Lung (tissue), 12 donors: ENCODE measurements around the gene SLC5A6. TPM values are rescaled to one million over a fixed set of nuclear protein-coding genes. Genes with fewer than 3 reads are reported as not detected.

Experiments
- ATAC-seq: fragments of 200-7000 bp; cut with Tn5 transposase; one replicate; pipeline ENCODE4 v1.9.1; 2020; ENCODE audit warnings: moderate number of reproducible peaks; ENCODE audit not compliant: insufficient read depth, low FRiP score
- DNase-seq, 3 donors: peaks; one replicate each; pipeline ENCODE4 v3.0.0-alpha.2; 2013 to 2017
- H3K27ac ChIP-seq, 2 donors: one replicate each; pipeline ENCODE4 v1.5.1; 2013; ENCODE audit warnings: mild to moderate bottlenecking in 2 of 2, moderate library complexity in 2 of 2, control low read depth in 1 of 2, inconsistent platforms in 1 of 2, low read depth in 1 of 2, low read length in 1 of 2
- H3K27me3 ChIP-seq, 3 donors: one replicate each; pipeline ENCODE4 v1.5.1; 2013; ENCODE audit warnings: low read length in 2 of 3; ENCODE audit not compliant: control insufficient read depth in 3 of 3, insufficient read depth in 3 of 3
- H3K36me3 ChIP-seq, 4 donors: one replicate each; pipeline ENCODE4 v1.5.1; 2013; ENCODE audit warnings: low read length in 4 of 4, mild to moderate bottlenecking in 1 of 4, moderate library complexity in 1 of 4; ENCODE audit not compliant: control insufficient read depth in 4 of 4, insufficient read depth in 4 of 4
- H3K4me1 ChIP-seq, 5 donors: one replicate each; pipeline ENCODE4 v1.5.1; 2013; ENCODE audit warnings: low read length in 5 of 5, mild to moderate bottlenecking in 2 of 5, moderate library complexity in 1 of 5; ENCODE audit not compliant: control insufficient read depth in 5 of 5, insufficient read depth in 5 of 5
- H3K4me3 ChIP-seq: one replicate; pipeline ENCODE4 v1.5.1; 2013; ENCODE audit warnings: mild to moderate bottlenecking, control low read depth, moderate library complexity
- H3K9ac ChIP-seq, 2 donors: one replicate each; pipeline ENCODE4 v1.5.1; 2013; ENCODE audit warnings: low read length in 2 of 2, control low read depth in 1 of 2; ENCODE audit not compliant: insufficient read depth in 1 of 2
- H3K9me3 ChIP-seq, 4 donors: one replicate each; pipeline ENCODE4 v1.5.1; 2013; ENCODE audit warnings: low read length in 3 of 4, mild to moderate bottlenecking in 1 of 4, moderate library complexity in 1 of 4; ENCODE audit not compliant: control insufficient read depth in 4 of 4, insufficient read depth in 3 of 4
- WGBS, 2 donors: extraction: QIAGEN DNeasy Blood & Tissue Kit; methylation state at CpG; one replicate each; pipeline ENCODE4 v1.1.7; 2013; 5-methylcytosine and 5-hydroxymethylcytosine counted together
- polyA plus RNA-seq, 2 donors: library from polyadenylated mRNA; stranded (reverse); fragments of 200-250 nt; gene quantifications; one replicate each; pipeline ENCODE4 v1.2.1, GENCODE V29; 2013
- total RNA-seq, 2 donors: library from RNA; depleted of rRNA in 1 of 2; stranded (reverse); fragments of >200 nt in 1 of 2; gene quantifications; one replicate each; pipeline ENCODE4 v1.2.1, GENCODE V29; 2014 to 2021
- TF ChIP-seq, protein P1 (sequence below): IDR thresholded peaks from 2 replicates; pipeline ENCODE4 v1.5.1; 2012; ENCODE audit warnings: mild to moderate bottlenecking; ENCODE audit errors: control extremely low read depth, extremely low read depth
- donor health status: control.
- donor health status: control.
- donor health status: Bipolar disorder and iron deficiency.
- donor health status: healthy.
- donor health status: DM: yes; HTN: yes; CAD: no.

The SLC5A6 gene
- total and polyA plus RNA-seq, 4 donors, result 12.1 to 33.1 (median 23.9) TPM

DNA sequence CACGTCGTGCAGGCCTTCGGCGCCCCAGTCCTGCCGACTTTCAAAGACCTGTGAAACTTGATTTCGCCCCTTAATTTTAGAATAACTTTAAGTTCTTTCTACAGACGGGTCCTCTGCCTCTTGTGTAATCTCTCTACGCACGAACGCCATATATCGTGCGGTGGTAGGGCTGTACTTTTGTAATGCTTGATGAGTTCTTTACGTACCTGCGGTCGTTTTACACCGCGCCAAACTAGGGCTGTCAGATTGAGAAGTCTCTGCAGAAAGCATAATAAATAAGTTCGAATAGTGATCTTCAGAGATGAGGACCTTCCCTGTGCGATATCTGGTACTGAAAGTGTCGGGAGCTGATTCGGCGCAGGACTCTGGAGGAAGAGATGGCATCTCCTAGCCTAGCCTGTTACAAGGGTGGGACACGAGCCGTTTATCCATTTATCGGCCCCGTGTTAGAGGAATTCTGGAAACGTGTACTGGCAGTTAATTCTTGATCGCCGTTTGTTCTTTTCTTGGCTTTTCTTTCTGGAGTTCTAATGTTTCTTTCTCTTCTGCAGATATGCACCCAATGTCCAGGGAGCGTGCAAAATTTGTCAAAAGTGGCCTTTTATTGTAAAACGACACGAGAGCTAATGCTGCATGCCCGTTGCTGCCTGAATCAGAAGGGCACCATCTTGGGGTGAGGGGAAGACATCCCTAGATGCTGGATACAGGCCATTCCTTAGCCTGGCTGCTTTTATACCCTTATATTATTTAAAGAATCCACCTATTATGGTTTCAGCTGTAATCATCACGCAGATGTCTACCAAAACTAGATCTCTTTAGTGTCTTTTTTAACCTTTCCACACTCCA, 781 bp upstream of the SLC5A6 start:
- peak; percentile 2 for ATAC-seq
- Histone ChIP-seq H3K9me3 (no peaks in the 10 kb centered on the region), H3K27ac (peak overlapping the region; percentile 99 to 100), H3K9ac (peak overlapping the region; percentile 91 to 95), H3K27me3 (no peaks in the 10 kb centered on the region), H3K36me3 (peaks cover 0 to 14% (median 5%) of the 10 kb centered on the region in 4 donors), H3K4me3 (peak overlapping the region; percentile 84), H3K4me1 (peaks cover 0 to 19% (median 3%) of the 10 kb centered on the region in 5 donors)
- peak in 1 of 3 donors; percentile 13 for DNase-seq
- WGBS, 2 donors, result 9 to 10% methylated on average over 34 of the region's 34 CpGs
- TF ChIP-seq, protein P1, sequence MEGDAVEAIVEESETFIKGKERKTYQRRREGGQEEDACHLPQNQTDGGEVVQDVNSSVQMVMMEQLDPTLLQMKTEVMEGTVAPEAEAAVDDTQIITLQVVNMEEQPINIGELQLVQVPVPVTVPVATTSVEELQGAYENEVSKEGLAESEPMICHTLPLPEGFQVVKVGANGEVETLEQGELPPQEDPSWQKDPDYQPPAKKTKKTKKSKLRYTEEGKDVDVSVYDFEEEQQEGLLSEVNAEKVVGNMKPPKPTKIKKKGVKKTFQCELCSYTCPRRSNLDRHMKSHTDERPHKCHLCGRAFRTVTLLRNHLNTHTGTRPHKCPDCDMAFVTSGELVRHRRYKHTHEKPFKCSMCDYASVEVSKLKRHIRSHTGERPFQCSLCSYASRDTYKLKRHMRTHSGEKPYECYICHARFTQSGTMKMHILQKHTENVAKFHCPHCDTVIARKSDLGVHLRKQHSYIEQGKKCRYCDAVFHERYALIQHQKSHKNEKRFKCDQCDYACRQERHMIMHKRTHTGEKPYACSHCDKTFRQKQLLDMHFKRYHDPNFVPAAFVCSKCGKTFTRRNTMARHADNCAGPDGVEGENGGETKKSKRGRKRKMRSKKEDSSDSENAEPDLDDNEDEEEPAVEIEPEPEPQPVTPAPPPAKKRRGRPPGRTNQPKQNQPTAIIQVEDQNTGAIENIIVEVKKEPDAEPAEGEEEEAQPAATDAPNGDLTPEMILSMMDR, result no peak

DNA sequence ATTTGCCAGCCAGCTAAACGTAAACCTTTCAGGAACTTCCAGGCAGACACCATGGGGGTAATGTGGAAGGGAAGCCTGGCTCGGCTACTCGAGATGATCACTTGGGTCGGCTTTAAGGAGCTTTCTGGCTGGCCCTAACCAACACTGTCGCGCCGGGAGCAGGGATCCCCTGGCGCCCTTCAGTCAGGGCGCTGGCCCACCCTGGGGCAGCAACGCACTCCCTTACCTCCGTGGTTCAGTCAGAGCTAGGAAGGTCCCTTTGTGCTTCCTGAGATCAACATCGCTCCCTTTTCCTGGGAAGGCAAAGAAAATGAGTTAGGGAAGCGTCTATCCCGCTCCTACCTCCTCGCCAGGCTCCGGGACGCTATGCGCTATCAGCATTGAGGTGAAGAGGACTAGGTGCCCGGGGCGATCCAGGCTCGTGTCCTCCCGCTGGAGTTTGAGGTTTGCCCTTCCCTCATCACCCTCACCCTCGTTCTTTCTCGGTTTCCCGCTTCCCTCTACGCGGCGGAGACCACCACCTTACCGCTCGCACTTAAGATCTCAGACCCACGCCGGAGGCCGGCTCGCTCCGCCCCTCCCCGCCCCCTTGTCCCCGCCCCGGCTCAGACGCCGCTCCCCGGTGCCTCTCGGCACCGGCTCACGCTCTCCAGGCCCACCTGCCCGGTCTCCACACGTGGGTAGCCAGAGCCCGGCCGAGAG, 676 bp downstream of the SLC5A6 start:
- WGBS, 2 donors, result 4% methylated on average over 48 of the region's 48 CpGs
- H3K4me3 ChIP-seq, result peak overlapping the region; percentile 74
- peaks cover 0 to 14% (median 2%) of the 10 kb centered on the region in 5 donors for H3K4me1 ChIP-seq
- H3K27me3 ChIP-seq, result no peaks in the 10 kb centered on the region
- peak overlapping the region; percentile 43 to 82 for H3K9ac ChIP-seq
- DNase-seq, result no peak
- peak overlapping the region; percentile 24 to 68 for H3K27ac ChIP-seq
- peaks cover 3 to 26% (median 10%) of the 10 kb centered on the region in 4 donors for H3K36me3 ChIP-seq
- ATAC-seq, result no peak
- TF ChIP-seq, protein P1, result no peak
- no peaks in the 10 kb centered on the region for H3K9me3 ChIP-seq

DNA sequence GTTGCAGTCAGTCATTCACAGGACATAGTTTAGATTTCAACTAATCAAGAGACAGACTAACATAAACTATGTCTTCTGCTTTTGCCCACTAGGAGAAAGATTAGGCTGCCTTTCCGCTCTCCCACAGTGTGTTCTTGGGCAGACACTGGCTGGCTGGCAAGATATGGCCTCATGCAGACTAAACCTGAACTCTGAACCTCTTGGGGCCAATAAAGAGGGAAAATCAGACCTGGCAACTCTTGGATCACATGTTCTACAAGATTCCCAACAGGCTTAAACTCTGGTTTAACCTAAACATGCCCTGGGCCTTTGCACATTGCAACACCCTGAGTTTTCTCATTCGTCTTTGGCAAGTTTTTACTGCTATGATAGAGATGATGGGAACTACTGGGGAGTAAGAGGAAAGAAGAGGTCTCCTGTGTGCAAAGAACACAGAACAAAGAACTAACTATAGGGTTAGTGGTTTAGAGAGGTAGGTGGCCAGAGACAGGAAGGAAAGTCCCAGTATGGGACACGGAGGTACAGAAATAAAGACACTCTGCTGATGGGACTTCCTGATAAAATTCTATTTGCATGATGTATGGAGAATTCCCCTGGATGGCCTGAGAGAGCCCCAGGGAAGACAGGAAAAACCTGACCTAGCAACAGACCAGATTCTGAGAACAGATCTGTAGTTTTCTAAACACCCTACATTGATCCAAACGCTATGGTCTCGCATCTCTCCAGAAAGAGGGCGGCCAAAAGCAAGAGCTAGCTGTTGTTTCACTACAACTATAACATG, 2.3 kb downstream of the SLC5A6 start:
- H3K9me3 ChIP-seq, result no peaks in the 10 kb centered on the region
- no peak overlapping the region for H3K4me3 ChIP-seq
- H3K36me3 ChIP-seq, result peaks cover 3 to 35% (median 16%) of the 10 kb centered on the region in 4 donors
- H3K27me3 ChIP-seq, result no peaks in the 10 kb centered on the region
- no peak overlapping the region for H3K9ac ChIP-seq
- H3K4me1 ChIP-seq, result peaks cover 0 to 14% (median 2%) of the 10 kb centered on the region in 5 donors
- WGBS, 2 donors, result 78 to 90% methylated on average over 6 of the region's 6 CpGs
- TF ChIP-seq, protein P1, result no peak
- no peak for DNase-seq
- H3K27ac ChIP-seq, result no peak overlapping the region
- no peak for ATAC-seq
